ENCODE results near the gene LRATD1. TPM values are rescaled to one million over a fixed set of nuclear protein-coding genes. Genes with fewer than 3 reads are reported as not detected.

LRATD1 gene
- total RNA-seq, 1 experiment from 2014 or later, result 0.31 TPM

GRCh38 chr2:14602309-14602708, 30.2 kb upstream of the LRATD1 start:
- DNase-seq, result no peak
- no peaks in the 10 kb centered on the region for H3K79me1 ChIP-seq (ENCODE audit: insufficient read depth, low read depth, low read length, poor library complexity, severe bottlenecking)
- no peak overlapping the region for H3T11ph ChIP-seq (ENCODE audit: low read length)
- H2BK12ac ChIP-seq (ENCODE audit: insufficient read length, low read depth, low read length), result no peak overlapping the region
- H4K20me1 ChIP-seq (ENCODE audit: control insufficient read depth, insufficient read depth, insufficient read length), result no peaks in the 10 kb centered on the region
- H2AK5ac ChIP-seq (ENCODE audit: insufficient read length, low read length), result no peak overlapping the region
- Mint-ChIP-seq H3K4me1 (no peaks in the 10 kb centered on the region; a peak in 2 of 4 replicates), H3K27ac (no peak overlapping the region), H3K36me3 (ENCODE audit: insufficient read depth in 1 of 3, low read depth in 3 of 3) (no peaks in the 10 kb centered on the region), H3K4me3 (no peak overlapping the region), H3K27me3 (ENCODE audit: low read depth) (no peaks in the 10 kb centered on the region), H3K9me3 (no peaks in the 10 kb centered on the region)
- H3K14ac ChIP-seq (ENCODE audit: insufficient read depth, low read length), result no peak overlapping the region
- H3K79me2 ChIP-seq (ENCODE audit: insufficient read depth, low read length), result no peaks in the 10 kb centered on the region
- no peak overlapping the region for H2BK5ac ChIP-seq (ENCODE audit: insufficient read length, low read length)
- no peak overlapping the region for H3K56ac ChIP-seq (ENCODE audit: insufficient read length, low read depth, low read length)
- H2BK20ac ChIP-seq (ENCODE audit: low read depth, low read length, poor library complexity, severe bottlenecking), result no peak overlapping the region
- TF ChIP-seq CTCF (conservative IDR thresholded peaks at IDR 0.05), result no peak
- no peaks in the 10 kb centered on the region for H3K9me3 ChIP-seq (ENCODE audit: control insufficient read depth, low read depth, low read length)
- H2BK120ac ChIP-seq (ENCODE audit: low read depth, low read length, poor library complexity, severe bottlenecking), result no peak overlapping the region
- H3K27me3 ChIP-seq (ENCODE audit: insufficient read depth, low read length), result no peaks in the 10 kb centered on the region
- no CpG with 5 or more reads among the region's 1 CpG for WGBS (ENCODE audit: extremely low coverage, insufficient read length, low lambda C conversion rate)
- no peak overlapping the region for H3K18ac ChIP-seq (ENCODE audit: insufficient read length, low read depth, low read length)
- no peak overlapping the region for H4K91ac ChIP-seq (ENCODE audit: insufficient read length, low read depth, low read length)
- H4K8ac ChIP-seq (replicated peaks; ENCODE audit: insufficient read length, low read depth, low read length), result no peak overlapping the region
- H3K4me2 ChIP-seq (ENCODE audit: insufficient read depth, insufficient read length, low read length), result no peak overlapping the region
- no peaks in the 10 kb centered on the region for H3K23me2 ChIP-seq (ENCODE audit: insufficient read length, low read depth, low read length, poor library complexity, severe bottlenecking)
- no peak overlapping the region for H2AFZ ChIP-seq (ENCODE audit: low read length)
- H3K4ac ChIP-seq (ENCODE audit: low read depth, low read length), result no peak overlapping the region
- no peak overlapping the region for H3K23ac ChIP-seq (ENCODE audit: insufficient read length, low read depth, low read length)
- H3K27ac ChIP-seq (ENCODE audit: insufficient read length, low read depth, low read length), result no peak overlapping the region
- no peak overlapping the region for H3K9ac ChIP-seq (ENCODE audit: extremely low read depth, insufficient read length, low read length)
- no peak overlapping the region for H2BK15ac ChIP-seq (ENCODE audit: low read depth, low read length)
- no peaks in the 10 kb centered on the region for H3K4me1 ChIP-seq (ENCODE audit: insufficient read depth, low read length)
- no peak overlapping the region for H4K5ac ChIP-seq (ENCODE audit: insufficient read length, low read depth, low read length)

Measured in H9 (cell line).